Measurements from ENCODE around the gene STARD13.

The STARD13 gene

DNA sequence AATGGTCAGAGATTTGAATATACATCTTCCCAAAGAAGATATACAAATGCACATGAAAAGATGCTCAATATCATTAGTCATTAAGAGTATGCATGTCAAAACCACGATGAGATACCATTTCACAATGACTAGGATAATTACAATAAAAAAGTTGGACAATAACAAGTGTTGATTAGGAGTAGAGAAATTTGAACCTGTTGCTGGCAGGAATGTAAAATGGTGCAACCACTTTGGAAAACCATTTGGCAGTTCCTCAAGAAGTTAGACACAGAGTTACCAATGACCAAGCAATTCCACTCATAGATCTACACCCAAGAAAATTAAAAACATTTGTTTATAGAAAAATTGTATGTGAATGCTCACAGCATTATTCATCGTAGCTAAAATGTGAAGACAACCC, 33.2 kb upstream of the STARD13 start:
- no peak for DNase-seq (ENCODE audit: low read depth)
- no peak overlapping the region for H3K4me3 ChIP-seq (replicated peaks; ENCODE audit: low read depth, low read length)
- TF ChIP-seq, protein P1, sequence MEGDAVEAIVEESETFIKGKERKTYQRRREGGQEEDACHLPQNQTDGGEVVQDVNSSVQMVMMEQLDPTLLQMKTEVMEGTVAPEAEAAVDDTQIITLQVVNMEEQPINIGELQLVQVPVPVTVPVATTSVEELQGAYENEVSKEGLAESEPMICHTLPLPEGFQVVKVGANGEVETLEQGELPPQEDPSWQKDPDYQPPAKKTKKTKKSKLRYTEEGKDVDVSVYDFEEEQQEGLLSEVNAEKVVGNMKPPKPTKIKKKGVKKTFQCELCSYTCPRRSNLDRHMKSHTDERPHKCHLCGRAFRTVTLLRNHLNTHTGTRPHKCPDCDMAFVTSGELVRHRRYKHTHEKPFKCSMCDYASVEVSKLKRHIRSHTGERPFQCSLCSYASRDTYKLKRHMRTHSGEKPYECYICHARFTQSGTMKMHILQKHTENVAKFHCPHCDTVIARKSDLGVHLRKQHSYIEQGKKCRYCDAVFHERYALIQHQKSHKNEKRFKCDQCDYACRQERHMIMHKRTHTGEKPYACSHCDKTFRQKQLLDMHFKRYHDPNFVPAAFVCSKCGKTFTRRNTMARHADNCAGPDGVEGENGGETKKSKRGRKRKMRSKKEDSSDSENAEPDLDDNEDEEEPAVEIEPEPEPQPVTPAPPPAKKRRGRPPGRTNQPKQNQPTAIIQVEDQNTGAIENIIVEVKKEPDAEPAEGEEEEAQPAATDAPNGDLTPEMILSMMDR (IDR thresholded peaks at IDR 0.05; ENCODE audit: low read length, missing control alignments) = no peak

- TF ChIP-seq, protein P1 (IDR thresholded peaks at IDR 0.05; ENCODE audit: low read length, missing control alignments) = no peak
- DNase-seq (ENCODE audit: low read depth) = no peak
- no peak overlapping the region for H3K4me3 ChIP-seq (replicated peaks; ENCODE audit: low read depth, low read length)
Observed at GRCh38 chr13:33318037-33318436, 32.5 kb upstream of the STARD13 start.

DNA sequence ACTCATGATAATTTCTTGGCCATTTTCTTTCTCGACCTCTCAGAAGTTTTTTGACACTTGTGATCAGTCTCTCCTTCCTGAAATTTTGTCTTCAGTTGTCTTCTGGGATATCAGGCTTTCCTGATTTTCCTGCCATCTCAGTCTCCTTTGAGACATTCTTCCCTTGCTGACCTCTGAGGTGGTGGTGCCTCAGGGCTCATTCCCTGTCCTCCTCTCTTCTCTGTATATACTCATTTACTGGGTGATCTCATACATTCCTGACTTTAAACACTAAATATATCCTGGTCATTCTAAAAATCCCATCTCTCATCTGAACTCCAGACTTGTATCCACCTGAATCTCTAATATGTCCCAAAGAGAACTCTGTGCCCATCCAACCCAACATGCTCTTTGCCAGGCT, 31.3 kb upstream of the STARD13 start:
- no peak overlapping the region for H3K4me3 ChIP-seq (replicated peaks; ENCODE audit: low read depth, low read length)
- DNase-seq (ENCODE audit: low read depth) = no peak
- TF ChIP-seq, protein P1 (IDR thresholded peaks at IDR 0.05; ENCODE audit: low read length, missing control alignments) = no peak

DNA sequence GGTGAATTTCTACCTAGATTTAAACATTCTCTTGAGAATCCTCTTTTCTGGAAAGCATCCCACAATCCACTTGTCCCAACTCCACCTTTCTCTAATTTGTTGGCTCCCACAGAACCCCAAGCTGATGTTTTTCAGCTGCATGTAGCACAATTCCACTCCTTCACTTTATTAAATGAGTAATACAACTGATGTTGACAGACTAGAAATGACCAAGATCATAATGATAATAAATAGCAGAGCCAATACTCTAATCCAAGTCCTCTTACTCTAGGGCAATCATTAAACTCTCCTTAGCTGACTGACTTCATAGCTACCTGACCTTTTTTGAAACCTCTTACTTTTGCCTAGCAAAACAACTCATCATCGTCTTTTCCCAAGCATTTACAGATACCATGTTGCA, 27.9 kb upstream of the STARD13 start:
- TF ChIP-seq, protein P1 (IDR thresholded peaks at IDR 0.05; ENCODE audit: low read length, missing control alignments) = no peak

DNA sequence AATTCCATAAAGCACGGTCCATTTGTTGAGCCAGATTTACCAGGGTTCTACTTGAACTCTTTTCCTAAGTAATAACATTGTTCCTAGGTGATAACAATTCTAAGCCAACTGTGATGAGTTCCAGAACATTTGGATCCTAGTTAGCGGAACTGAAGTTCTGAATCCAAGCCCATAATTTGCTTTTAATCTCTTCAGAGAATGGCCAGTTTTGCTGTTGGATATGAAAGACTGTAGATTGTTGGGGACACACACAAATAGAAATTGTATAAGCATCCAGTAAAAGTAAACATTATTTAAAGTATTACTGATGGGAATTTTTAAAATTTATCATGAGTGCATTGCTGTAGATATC, 27.3 kb upstream of the STARD13 start:
- DNase-seq (ENCODE audit: low read depth) = no peak
- TF ChIP-seq, protein P1 (IDR thresholded peaks at IDR 0.05; ENCODE audit: low read length, missing control alignments) = no peak
- H3K4me3 ChIP-seq (replicated peaks; ENCODE audit: low read depth, low read length) = no peak overlapping the region

More for the DNA sequence above, 27.9 kb upstream of the STARD13 start:
- H3K4me3 ChIP-seq (replicated peaks; ENCODE audit: low read depth, low read length) = no peak overlapping the region
- no peak for DNase-seq (ENCODE audit: low read depth)

DNA sequence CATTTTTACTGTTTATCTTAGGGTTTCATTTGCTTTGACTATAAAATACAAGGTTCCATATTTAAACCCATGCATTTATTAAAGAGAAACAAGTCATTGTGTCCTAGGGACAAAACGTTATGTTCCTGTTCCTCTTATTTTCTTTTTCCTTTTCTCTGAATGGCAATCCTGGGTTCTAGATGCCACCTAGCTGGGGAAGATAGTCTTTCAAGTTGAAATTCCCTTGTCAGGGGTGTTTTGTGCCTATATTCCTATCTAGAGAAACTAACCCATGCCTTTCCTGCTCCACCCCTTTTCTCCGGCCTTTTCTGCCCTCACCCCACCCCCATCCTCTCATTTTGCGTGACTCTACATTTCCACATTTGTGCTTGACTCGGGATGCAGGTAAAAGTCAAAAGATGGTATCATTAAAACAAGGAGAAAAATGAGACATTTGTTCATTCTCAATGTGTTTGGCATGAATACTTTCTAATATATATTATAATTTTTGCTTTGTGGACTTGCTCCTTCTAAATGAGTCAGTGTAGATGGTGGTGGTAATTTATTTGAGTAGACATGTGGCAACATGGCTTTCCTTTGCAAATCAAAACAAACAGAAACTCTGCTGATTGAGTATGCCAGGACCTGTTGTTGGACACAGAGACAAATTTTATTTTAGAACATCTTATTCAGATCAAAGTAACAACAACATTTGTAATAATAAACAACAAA, 26.8 kb upstream of the STARD13 start:
- TF ChIP-seq, protein P1 (IDR thresholded peaks at IDR 0.05; ENCODE audit: low read length, missing control alignments) = peak; percentile 19
- DNase-seq (ENCODE audit: low read depth) = peak; percentile 32
- H3K4me3 ChIP-seq (replicated peaks; ENCODE audit: low read depth, low read length) = no peak overlapping the region

GRCh38 chr13:33311040-33311439, 25.5 kb upstream of the STARD13 start:
- DNase-seq (ENCODE audit: low read depth) = no peak
- H3K4me3 ChIP-seq (replicated peaks; ENCODE audit: low read depth, low read length) = no peak overlapping the region
- TF ChIP-seq, protein P1 (IDR thresholded peaks at IDR 0.05; ENCODE audit: low read length, missing control alignments) = no peak

Data from fibroblast of pulmonary artery (primary cell).